Dendritic cell treated with granulocyte-macrophage colony-stimulating factor and Interleukin-4, amounts not matched to agents 40 ng/mL and 50 ng/mL, for 4 days (primary cell): ENCODE measurements around the gene PYDC1.
"Not testable (repeated sequence)": the region's sequence is repeated elsewhere in the genome, so short reads cannot be mapped to it uniquely, and the experiment has no call there.

ENCODE experiments used
- H3K27ac Mint-ChIP-seq: one replicate; pipeline ENCODE4 v1.8.0; 2022; ENCODE audit warnings: mild to moderate bottlenecking, mixed read lengths
- H3K27me3 Mint-ChIP-seq: one replicate; pipeline ENCODE4 v1.8.0; 2022; ENCODE audit warnings: mild to moderate bottlenecking, mixed read lengths
- H3K36me3 Mint-ChIP-seq: one replicate; pipeline ENCODE4 v1.8.0; 2022; ENCODE audit warnings: low read depth, mixed read lengths
- H3K4me1 Mint-ChIP-seq: one replicate; pipeline ENCODE4 v1.8.0; 2022; ENCODE audit warnings: low read depth, mixed read lengths
- H3K4me3 Mint-ChIP-seq: one replicate; pipeline ENCODE4 v1.8.0; 2022; ENCODE audit warnings: mild to moderate bottlenecking, moderate library complexity, mixed read lengths
- H3K9me3 Mint-ChIP-seq: one replicate; pipeline ENCODE4 v1.8.0; 2022; ENCODE audit warnings: mixed read lengths
- intact Hi-C: fragments of 100-400 bp; cut with micrococcal nuclease; formaldehyde crosslinking; loops from one replicate; pipeline ENCODE4 v1.15.0; 2022

The PYDC1 gene

DNA sequence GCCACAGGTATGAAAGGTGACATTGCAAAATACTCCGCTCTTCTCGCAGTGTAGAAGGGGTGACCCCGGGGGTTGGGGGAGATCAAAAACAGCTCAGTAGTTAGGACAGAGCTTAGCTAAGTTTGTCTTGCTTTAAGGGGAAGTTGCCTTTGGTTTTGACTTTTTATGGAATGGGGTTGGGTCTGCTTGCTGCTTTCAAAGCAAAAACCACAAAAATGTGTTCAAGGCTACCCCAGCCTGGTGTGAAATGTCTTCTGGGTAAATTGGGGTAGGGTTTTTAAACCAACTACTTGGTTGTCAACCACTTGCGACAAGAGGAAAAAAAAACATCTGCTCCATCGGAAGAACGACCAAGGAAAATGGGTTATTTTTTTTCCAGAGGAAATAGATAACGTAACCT is 30.8 kb downstream of the PYDC1 start:
- Mint-ChIP-seq H3K4me1 (peaks cover 95% of the 10 kb centered on the region), H3K27ac (peak overlapping the region; percentile 100), H3K27me3 (no peaks in the 10 kb centered on the region), H3K4me3 (peak overlapping the region; percentile 70), H3K9me3 (no peaks in the 10 kb centered on the region), H3K36me3 (peaks cover 100% of the 10 kb centered on the region)
- intact Hi-C loops = loop anchor here (10.0 kb wide), 1 partner anchor 169 kb away; the partner anchor contains the start of gene ITGAX

DNA sequence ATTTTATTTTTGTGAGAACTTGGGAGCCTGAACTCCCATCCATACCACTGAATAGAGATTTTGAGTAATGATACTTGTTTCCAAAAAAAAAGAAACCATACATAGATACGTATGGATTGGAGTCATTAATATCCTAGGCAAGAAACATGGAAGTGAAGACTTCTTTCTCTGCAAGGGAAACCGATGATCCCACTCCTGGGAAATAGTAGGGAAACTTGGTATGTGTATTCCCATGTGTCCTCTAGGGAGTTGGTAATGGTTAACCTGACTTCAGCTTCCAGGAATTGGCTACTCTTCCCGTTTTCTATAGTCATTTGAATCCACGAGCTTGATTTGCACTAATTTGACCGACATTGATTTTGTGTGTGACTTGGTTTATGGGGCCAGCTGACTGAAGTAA is 31.6 kb downstream of the PYDC1 start:
- no peaks in the 10 kb centered on the region for H3K27me3 Mint-ChIP-seq

DNA sequence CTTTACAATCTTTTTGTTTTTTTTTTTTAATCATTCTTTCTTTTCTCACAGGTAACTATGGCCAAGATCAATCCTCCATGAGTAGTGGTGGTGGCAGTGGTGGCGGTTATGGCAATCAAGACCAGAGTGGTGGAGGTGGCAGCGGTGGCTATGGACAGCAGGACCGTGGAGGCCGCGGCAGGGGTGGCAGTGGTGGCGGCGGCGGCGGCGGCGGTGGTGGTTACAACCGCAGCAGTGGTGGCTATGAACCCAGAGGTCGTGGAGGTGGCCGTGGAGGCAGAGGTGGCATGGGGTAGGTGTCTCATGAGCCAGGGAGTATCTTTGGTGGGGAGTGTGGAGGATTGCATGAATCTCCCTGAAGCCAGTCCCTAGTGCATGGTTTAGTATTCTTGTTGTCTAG is 32.0 kb downstream of the PYDC1 start:
- peaks cover 100% of the 10 kb centered on the region for H3K36me3 Mint-ChIP-seq
- H3K4me1 Mint-ChIP-seq = peaks cover 83% of the 10 kb centered on the region
- H3K27ac Mint-ChIP-seq = peak overlapping the region; percentile 100
- intact Hi-C loops = loop anchor here (10.0 kb wide), 1 partner anchor 170 kb away; the partner anchor contains the start of gene ITGAX
- peak overlapping the region; percentile 46 for H3K4me3 Mint-ChIP-seq
- H3K9me3 Mint-ChIP-seq = no peaks in the 10 kb centered on the region
- H3K27me3 Mint-ChIP-seq = no peaks in the 10 kb centered on the region

More for the DNA sequence above, 31.6 kb downstream of the PYDC1 start:
- H3K36me3 Mint-ChIP-seq = peaks cover 100% of the 10 kb centered on the region
- peak overlapping the region; percentile 100 for H3K27ac Mint-ChIP-seq
- intact Hi-C loops = loop anchor here (10.0 kb wide), 1 partner anchor 169 kb away; the partner anchor contains the start of gene ITGAX
- no peaks in the 10 kb centered on the region for H3K9me3 Mint-ChIP-seq
- H3K4me3 Mint-ChIP-seq = peak overlapping the region; percentile 70
- peaks cover 88% of the 10 kb centered on the region for H3K4me1 Mint-ChIP-seq

DNA sequence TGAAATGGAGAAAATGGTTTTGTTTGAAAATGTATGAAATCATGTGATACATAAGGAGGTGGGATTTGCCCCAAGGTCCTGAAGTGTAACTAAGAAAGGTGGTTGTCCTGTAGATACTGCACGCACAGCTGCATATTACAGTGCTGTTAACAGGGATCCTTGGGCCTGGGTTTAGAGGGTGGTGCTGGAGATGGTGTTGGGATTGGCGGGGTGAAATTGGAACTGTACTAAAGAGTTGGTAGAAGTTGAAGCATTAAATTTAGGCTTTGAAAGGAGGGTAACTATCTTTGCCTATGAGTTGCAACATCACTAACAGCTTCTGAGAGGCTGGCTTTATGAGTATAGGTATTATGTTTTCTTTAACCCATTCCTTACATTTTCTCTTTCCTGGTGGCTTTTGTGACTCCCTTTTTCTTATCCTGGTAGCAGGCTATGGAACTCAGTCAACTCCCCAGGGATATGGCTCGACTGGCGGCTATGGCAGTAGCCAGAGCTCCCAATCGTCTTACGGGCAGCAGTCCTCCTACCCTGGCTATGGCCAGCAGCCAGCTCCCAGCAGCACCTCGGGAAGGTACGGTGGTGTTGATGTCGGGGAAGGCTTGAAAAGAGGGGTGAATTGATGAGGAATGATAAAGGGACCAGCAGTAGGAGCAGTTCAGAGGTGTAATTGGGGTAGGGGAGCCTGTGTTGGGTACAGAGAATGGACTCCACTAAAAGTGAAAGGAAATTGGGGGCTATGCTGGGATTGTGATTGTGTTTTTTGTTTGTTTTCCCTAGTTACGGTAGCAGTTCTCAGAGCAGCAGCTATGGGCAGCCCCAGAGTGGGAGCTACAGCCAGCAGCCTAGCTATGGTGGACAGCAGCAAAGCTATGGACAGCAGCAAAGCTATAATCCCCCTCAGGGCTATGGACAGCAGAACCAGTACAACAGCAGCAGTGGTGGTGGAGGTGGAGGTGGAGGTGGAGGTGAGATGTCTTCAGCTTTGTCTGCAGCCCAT is 33.2 kb downstream of the PYDC1 start:
- intact Hi-C loops = loop anchor here (10.0 kb wide), 1 partner anchor 171 kb away; the partner anchor contains the start of gene ITGAX
- no peaks in the 10 kb centered on the region for H3K9me3 Mint-ChIP-seq

DNA sequence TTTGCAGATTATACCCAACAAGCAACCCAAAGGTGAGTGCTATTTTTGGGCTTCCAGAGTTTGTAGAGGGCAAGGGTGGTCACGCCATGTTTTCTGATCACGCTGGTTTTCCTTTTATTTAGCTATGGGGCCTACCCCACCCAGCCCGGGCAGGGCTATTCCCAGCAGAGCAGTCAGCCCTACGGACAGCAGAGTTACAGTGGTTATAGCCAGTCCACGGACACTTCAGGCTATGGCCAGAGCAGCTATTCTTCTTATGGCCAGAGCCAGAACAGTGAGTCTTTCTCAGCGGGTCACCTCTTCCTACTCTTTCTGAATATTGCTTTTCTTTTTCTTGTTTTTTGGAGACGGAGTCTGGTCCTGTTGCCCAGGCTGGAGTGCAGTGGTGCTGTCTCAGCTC is 34.5 kb downstream of the PYDC1 start:
- peaks cover 2% of the 10 kb centered on the region for H3K27me3 Mint-ChIP-seq
- H3K4me1 Mint-ChIP-seq = peaks cover 77% of the 10 kb centered on the region
- intact Hi-C loops = loop anchor here (10.0 kb wide), 1 partner anchor 172 kb away; the partner anchor contains the start of gene ITGAX
- peak overlapping the region; percentile 100 for H3K27ac Mint-ChIP-seq
- H3K4me3 Mint-ChIP-seq = peak overlapping the region; percentile 98
- peaks cover 83% of the 10 kb centered on the region for H3K36me3 Mint-ChIP-seq
- H3K9me3 Mint-ChIP-seq = no peaks in the 10 kb centered on the region

More for the DNA sequence above, 33.2 kb downstream of the PYDC1 start:
- Mint-ChIP-seq H3K27me3 (no peaks in the 10 kb centered on the region), H3K4me3 (peak overlapping the region; percentile 28), H3K27ac (peak overlapping the region; percentile 100), H3K4me1 (peaks cover 80% of the 10 kb centered on the region), H3K36me3 (peaks cover 97% of the 10 kb centered on the region)

DNA sequence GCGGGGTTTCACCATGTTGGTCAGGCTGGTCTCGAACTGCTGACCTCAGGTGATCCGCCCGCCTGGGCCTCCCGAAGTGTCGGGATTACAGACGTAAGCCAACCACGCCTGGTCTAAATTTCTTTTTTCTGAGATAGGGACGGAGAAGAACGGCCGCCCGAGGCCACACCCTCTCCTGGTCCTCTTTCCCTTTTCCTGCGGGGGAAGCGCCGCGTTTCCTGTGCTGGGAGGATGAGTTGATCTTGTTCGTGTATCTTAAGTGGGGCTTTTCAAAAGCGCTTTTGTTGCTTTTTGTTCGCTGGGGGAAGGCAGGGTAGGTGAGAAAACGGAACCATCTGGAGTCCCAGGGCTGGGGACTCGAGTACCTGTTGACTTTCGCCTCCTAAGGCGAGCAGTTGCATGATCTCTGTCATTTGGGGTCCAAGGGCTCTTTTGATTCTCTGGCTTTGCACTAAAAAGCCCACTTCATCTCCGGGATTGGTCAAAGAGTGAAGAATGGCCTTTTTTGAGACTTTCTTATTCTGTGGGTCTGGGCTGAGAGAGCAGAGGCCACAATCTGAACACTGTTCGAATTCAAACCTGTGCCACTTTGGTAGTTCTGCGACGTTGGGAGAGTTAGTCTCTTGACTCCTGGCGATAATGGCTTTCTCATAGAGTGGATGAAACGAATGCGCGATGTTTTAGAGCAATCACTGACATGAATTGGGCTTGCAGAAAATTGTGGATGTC is 35.7 kb downstream of the PYDC1 start:
- Mint-ChIP-seq H3K4me1 (peaks cover 73% of the 10 kb centered on the region), H3K4me3 (peak overlapping the region; percentile 98), H3K9me3 (no peaks in the 10 kb centered on the region), H3K27me3 (peaks cover 8% of the 10 kb centered on the region), H3K36me3 (peaks cover 72% of the 10 kb centered on the region), H3K27ac (peak overlapping the region; percentile 100)
- intact Hi-C loops = loop anchor here (10.0 kb wide), 1 partner anchor 174 kb away; the partner anchor contains the start of gene ITGAX

DNA sequence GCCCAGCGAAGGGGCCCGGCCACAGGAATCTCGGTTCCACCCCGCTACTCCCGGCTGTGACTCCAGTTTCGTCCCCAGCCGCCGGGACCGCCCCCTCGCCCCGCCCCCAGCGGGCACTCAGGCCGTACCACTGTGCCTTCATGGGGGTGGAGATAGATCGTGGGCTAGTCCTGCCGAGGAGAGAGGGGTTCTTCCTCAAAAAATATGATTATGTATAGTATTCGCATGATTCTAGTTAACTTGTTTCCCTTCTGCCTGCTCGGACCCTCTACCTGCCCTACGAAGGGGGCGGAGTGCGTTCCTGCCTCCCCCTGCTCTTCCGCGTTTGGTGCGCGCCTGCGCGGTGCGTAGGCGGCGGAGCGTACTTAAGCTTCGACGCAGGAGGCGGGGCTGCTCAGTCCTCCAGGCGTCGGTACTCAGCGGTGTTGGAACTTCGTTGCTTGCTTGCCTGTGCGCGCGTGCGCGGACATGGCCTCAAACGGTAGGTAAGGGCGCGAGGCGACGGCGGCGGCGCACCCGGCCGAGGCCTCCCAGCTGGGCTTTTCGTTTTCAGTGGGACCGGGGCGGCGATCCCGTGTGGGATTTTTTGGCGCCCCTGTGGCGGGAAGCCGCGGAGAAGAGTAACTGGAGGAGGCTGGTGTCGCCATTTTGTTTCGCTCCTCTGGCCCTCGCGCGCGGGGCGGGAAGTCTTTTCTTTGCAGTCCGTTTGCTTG is 37.0 kb downstream of the PYDC1 start, which contains the start of gene FUS:
Gene FUS (plus strand): TSS at position 393 of the 713 bp plus-strand sequence. CDS start 76 bp downstream, at position 469.
- H3K36me3 Mint-ChIP-seq = peaks cover 58% of the 10 kb centered on the region
- intact Hi-C loops = loop anchor here (10.0 kb wide), 1 partner anchor 175 kb away; the partner anchor contains the start of gene ITGAX
- peak within 1 kb of the TSS; percentile 100 for H3K27ac Mint-ChIP-seq
- peak within 1 kb of the TSS; percentile 98 for H3K4me3 Mint-ChIP-seq
- H3K27me3 Mint-ChIP-seq = peaks cover 8% of the 10 kb centered on the region
- H3K9me3 Mint-ChIP-seq = no peaks in the 10 kb centered on the region
- H3K4me1 Mint-ChIP-seq = peaks cover 60% of the 10 kb centered on the region

DNA sequence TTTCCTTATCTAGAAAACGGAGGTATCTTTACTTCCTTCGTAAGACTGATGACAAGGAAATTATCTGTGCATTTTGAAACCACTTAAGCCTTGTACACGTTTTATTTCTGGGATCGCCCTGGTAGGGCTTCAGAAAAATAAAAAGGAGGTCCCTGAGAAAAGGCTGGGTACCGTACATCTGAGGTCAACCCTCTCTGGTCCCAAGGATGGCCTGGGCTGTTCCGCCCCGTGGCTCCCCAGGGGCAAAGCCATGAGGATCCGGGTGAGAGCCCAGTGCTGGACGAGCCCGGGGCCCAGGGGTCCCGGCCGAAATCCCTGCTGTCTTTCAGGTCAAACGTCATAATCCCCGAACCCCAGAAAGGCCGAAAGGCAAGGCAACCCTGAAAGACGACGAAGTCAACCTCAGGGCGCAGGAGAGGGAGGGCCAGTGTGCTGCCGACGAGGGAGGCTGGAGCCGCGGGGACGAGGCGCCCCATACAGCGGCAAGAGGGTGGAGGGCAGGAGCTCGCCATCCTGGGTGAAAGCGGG is 37.7 kb downstream of the PYDC1 start:
- Mint-ChIP-seq H3K4me3 (peak overlapping the region; percentile 98), H3K27ac (peak overlapping the region; percentile 100), H3K4me1 (peaks cover 54% of the 10 kb centered on the region), H3K36me3 (peaks cover 52% of the 10 kb centered on the region), H3K27me3 (peaks cover 8% of the 10 kb centered on the region), H3K9me3 (no peaks in the 10 kb centered on the region)
- intact Hi-C loops = no loop called here

DNA sequence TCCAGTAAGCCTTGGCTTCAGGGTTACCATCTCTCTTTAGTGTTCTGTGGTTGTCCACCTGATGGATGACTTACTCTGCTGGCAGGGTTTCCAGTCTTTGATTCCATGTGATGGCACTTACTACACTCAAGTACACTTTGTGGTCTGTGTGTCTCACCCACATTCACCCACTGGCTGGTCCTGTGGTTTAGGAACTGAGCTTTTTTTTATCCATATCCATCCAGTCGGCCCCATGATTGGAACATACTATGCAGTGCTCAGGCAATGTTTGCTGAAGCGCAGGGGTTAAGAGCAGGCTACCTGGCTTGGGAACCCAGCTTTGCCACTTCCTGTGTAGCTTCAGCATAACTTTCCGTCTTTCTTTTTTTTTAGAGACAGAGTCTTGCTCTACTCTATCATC is 39.8 kb downstream of the PYDC1 start:
- Mint-ChIP-seq H3K4me3 (no peak overlapping the region), H3K27ac (peak overlapping the region; percentile 68), H3K27me3 (peaks cover 8% of the 10 kb centered on the region), H3K9me3 (no peaks in the 10 kb centered on the region), H3K36me3 (peaks cover 31% of the 10 kb centered on the region), H3K4me1 (peaks cover 38% of the 10 kb centered on the region)
- intact Hi-C loops = no loop called here

DNA sequence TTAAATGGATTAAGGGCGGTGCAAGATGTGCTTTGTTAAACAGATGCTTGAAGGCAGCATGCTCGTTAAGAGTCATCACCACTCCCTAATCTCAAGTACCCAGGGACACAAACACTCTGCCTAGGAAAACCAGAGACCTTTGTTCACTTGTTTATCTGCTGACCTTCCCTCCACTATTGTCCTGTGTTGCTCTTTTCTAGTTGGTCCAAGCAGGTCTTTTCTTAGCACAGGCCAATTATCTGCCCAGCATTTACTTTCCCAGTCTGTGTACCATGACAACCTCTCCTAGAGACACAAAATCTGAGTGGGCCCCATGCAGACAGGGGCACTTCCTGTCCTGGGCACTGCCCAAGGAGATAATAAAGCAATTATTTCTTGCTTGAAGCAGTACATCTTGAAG is 46.9 kb downstream of the PYDC1 start:
- H3K27me3 Mint-ChIP-seq, H3K36me3 Mint-ChIP-seq, H3K4me3 Mint-ChIP-seq, H3K27ac Mint-ChIP-seq, H3K9me3 Mint-ChIP-seq, H3K4me1 Mint-ChIP-seq, intact Hi-C loops: not testable (repeated sequence)

DNA sequence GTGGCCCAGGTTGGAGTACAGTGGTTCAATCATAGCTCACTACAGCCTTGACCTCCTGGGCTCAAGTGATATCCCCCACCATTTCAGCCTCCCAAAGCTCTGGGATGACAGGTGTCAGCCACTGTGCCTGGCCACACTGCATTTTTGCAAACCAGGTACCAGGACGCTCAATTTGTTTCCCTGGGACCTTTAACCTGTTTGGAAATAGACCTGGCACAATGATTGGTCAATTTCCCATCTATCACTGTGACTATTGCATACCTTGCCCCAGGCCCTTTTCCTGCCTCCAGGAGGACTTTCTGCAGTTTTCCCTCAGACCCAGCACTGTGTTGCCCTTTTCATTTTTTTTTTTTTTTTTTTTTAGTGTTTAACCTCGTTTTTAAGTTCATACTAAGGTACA is 48.1 kb downstream of the PYDC1 start:
- H3K36me3 Mint-ChIP-seq = no peaks in the 10 kb centered on the region
- no peaks in the 10 kb centered on the region for H3K9me3 Mint-ChIP-seq
- H3K27ac Mint-ChIP-seq = peak overlapping the region; percentile 25
- intact Hi-C loops = no loop called here
- H3K4me3 Mint-ChIP-seq = no peak overlapping the region
- no peaks in the 10 kb centered on the region for H3K27me3 Mint-ChIP-seq
- H3K4me1 Mint-ChIP-seq = peaks cover 10% of the 10 kb centered on the region

DNA sequence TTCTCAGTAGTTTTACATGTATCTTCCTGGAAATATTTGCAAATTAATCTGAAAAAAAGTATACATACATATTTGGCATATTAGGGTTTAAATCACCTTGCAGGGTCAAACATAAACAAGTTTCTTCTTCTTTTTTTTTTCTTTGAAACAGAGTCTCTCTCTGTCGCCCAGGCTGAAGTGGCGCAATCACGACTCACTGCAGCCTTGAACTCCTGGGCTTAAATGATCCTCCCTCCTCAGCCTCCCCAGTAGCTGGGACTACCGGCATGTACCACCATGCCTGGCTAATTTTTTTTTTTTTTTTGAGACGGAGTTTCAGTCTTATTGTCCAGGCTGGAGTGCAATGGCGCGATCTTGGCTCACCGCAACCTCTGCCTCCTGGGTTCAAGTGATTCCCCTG is 49.6 kb downstream of the PYDC1 start:
- no peaks in the 10 kb centered on the region for H3K36me3 Mint-ChIP-seq
- no peak overlapping the region for H3K27ac Mint-ChIP-seq
- peaks cover 4% of the 10 kb centered on the region for H3K4me1 Mint-ChIP-seq
- intact Hi-C loops = no loop called here
- no peaks in the 10 kb centered on the region for H3K27me3 Mint-ChIP-seq
- H3K4me3 Mint-ChIP-seq = no peak overlapping the region
- H3K9me3 Mint-ChIP-seq = no peaks in the 10 kb centered on the region
